Cardiac fibroblast (primary cell): ENCODE data around the gene ZNF358.

Source experiments
- DNase-seq, 2 donors: peaks; one replicate each; pipeline versions ENCODE4 v3.0.0 to v3.0.0-alpha.2; 2010; ENCODE audit warnings: low read depth in 2 of 2
- H3K4me3 ChIP-seq, 2 donors: replicated peaks in 1 of 2; 1 replicate in 1 of 2; 2 replicates in 1 of 2; pipeline ENCODE4 v1.5.1; 2011; ENCODE audit warnings: low read depth in 2 of 2, low read length in 2 of 2, mild to moderate bottlenecking in 2 of 2, moderate library complexity in 1 of 2
- CTCF ChIP-seq: IDR thresholded peaks from one replicate; pipeline ENCODE4 v1.5.1; 2011; ENCODE audit warnings: low read depth, mild to moderate bottlenecking, low read length, inconsistent platforms

ZNF358 gene

GRCh38 chr19:7471696-7472615 lies 43.9 kb upstream of the ZNF358 start:
- no peak for DNase-seq
- no peak for TF ChIP-seq CTCF
- H3K4me3 ChIP-seq: no peak overlapping the region

GRCh38 chr19:7475665-7476064 lies 40.2 kb upstream of the ZNF358 start:
- H3K4me3 ChIP-seq: no peak overlapping the region
- no peak for DNase-seq
- no peak for TF ChIP-seq CTCF

- H3K4me3 ChIP-seq: no peak overlapping the region
- no peak for TF ChIP-seq CTCF
- DNase-seq: no peak
Measured at GRCh38 chr19:7476241-7476640, 39.7 kb upstream of the ZNF358 start.

- no peak overlapping the region for H3K4me3 ChIP-seq
- TF ChIP-seq CTCF: no peak
- DNase-seq: no peak
Measured at GRCh38 chr19:7476777-7477494, 39.0 kb upstream of the ZNF358 start.

- TF ChIP-seq CTCF: no peak
- H3K4me3 ChIP-seq: no peak overlapping the region
- DNase-seq: no peak
Measured at GRCh38 chr19:7477758-7478157, 38.1 kb upstream of the ZNF358 start.

GRCh38 chr19:7478173-7478842 lies 37.6 kb upstream of the ZNF358 start:
- TF ChIP-seq CTCF: no peak
- no peak for DNase-seq
- H3K4me3 ChIP-seq: no peak overlapping the region
